Measurements from ENCODE around the gene ISCA2. TPM values are rescaled to one million over a fixed set of nuclear protein-coding genes. Genes with fewer than 3 reads are reported as not detected.

Gene ISCA2
- total and polyA plus RNA-seq, 3 experiments from 2014 or later = 26.7 to 77.8 (median 28.6) TPM

- no peak for DNase-seq
- Mint-ChIP-seq H3K27me3 (peaks cover 19 to 25% of the 10 kb centered on the region in 2 donors), H3K4me1 (peaks cover 9 to 12% (median 11%) of the 10 kb centered on the region in 3 donors), H3K4me3 (no peak overlapping the region), H3K9me3 (no peaks in the 10 kb centered on the region), H3K36me3 (peaks cover 0 to 3% (median 0%) of the 10 kb centered on the region in 3 donors), H3K27ac (peak overlapping the region in 1 of 8 donors; percentile 47)
- CTCF ChIA-PET = interaction anchor here (1.2 kb wide), 1 partner anchor 13 kb away, joined by 3 read pairs; no protein-coding TSS in a partner anchor
- peaks cover 2% of the 10 kb centered on the region for H3K27me3 ChIP-seq (ENCODE audit: insufficient read depth, low read length, poor library complexity, severe bottlenecking)
- no peaks in the 10 kb centered on the region for H3K36me3 ChIP-seq (ENCODE audit: insufficient read depth, low read length)
- H3K9me3 ChIP-seq (ENCODE audit: low read length) = no peaks in the 10 kb centered on the region
- no peaks in the 10 kb centered on the region for H3K4me1 ChIP-seq (ENCODE audit: insufficient read depth, low read length)
- POLR2A ChIA-PET = interaction anchor here (0.6 kb wide), 1 partner anchor 142 kb away, joined by 3 read pairs; no protein-coding TSS in a partner anchor
- no peak overlapping the region for H3K27ac ChIP-seq (ENCODE audit: low read depth, low read length)
- no peak overlapping the region for H3K4me3 ChIP-seq (ENCODE audit: low read length)
These were observed 18.6 kb downstream of the ISCA2 start for GRCh38 chr14:74511966-74512830.

- DNase-seq = no peak
- no peak overlapping the region for H3K27ac ChIP-seq (ENCODE audit: low read depth, low read length)
- ChIA-PET POLR2A (no interaction called here), CTCF (no interaction called here)
- H3K27ac Mint-ChIP-seq = no peak overlapping the region
- H3K36me3 Mint-ChIP-seq = peaks cover 0 to 1% (median 0%) of the 10 kb centered on the region in 3 donors
- peak overlapping the region in 2 of 7 donors; percentile 29 to 39 for H3K4me3 Mint-ChIP-seq
- no peaks in the 10 kb centered on the region for H3K9me3 Mint-ChIP-seq
- no peaks in the 10 kb centered on the region for H3K4me1 ChIP-seq (ENCODE audit: insufficient read depth, low read length)
- peaks cover 17 to 27% of the 10 kb centered on the region in 2 donors for H3K27me3 Mint-ChIP-seq
- H3K4me3 ChIP-seq (ENCODE audit: low read length) = no peak overlapping the region
- H3K4me1 Mint-ChIP-seq = peaks cover 9 to 11% (median 10%) of the 10 kb centered on the region in 3 donors
- no peaks in the 10 kb centered on the region for H3K36me3 ChIP-seq (ENCODE audit: insufficient read depth, low read length)
- H3K27me3 ChIP-seq (ENCODE audit: insufficient read depth, low read length, poor library complexity, severe bottlenecking) = peaks cover 2% of the 10 kb centered on the region
- no peaks in the 10 kb centered on the region for H3K9me3 ChIP-seq (ENCODE audit: low read length)
These were observed 20.9 kb downstream of the ISCA2 start for GRCh38 chr14:74514471-74514941.

- peaks cover 0 to 1% (median 0%) of the 10 kb centered on the region in 3 donors for H3K36me3 Mint-ChIP-seq
- H3K4me3 ChIP-seq (ENCODE audit: low read length) = no peak overlapping the region
- H3K4me1 ChIP-seq (ENCODE audit: insufficient read depth, low read length) = no peaks in the 10 kb centered on the region
- peaks cover 2% of the 10 kb centered on the region for H3K27me3 ChIP-seq (ENCODE audit: insufficient read depth, low read length, poor library complexity, severe bottlenecking)
- no peak overlapping the region for H3K4me3 Mint-ChIP-seq
- H3K4me1 Mint-ChIP-seq = peaks cover 9 to 11% (median 10%) of the 10 kb centered on the region in 3 donors
- no peak for DNase-seq
- no peaks in the 10 kb centered on the region for H3K9me3 Mint-ChIP-seq
- no peaks in the 10 kb centered on the region for H3K36me3 ChIP-seq (ENCODE audit: insufficient read depth, low read length)
- CTCF ChIA-PET = no interaction called here
- no peaks in the 10 kb centered on the region for H3K9me3 ChIP-seq (ENCODE audit: low read length)
- H3K27ac ChIP-seq (ENCODE audit: low read depth, low read length) = no peak overlapping the region
- POLR2A ChIA-PET = no interaction called here
- H3K27me3 Mint-ChIP-seq = peaks cover 17 to 19% of the 10 kb centered on the region in 2 donors
- H3K27ac Mint-ChIP-seq = no peak overlapping the region
These were observed 22.4 kb downstream of the ISCA2 start for GRCh38 chr14:74515891-74516412.

- H3K9me3 ChIP-seq (ENCODE audit: low read length) = no peaks in the 10 kb centered on the region
- peaks cover 13 to 15% of the 10 kb centered on the region in 2 donors for H3K27me3 Mint-ChIP-seq
- no peak overlapping the region for H3K27ac ChIP-seq (ENCODE audit: low read depth, low read length)
- H3K4me3 Mint-ChIP-seq = no peak overlapping the region
- H3K4me3 ChIP-seq (ENCODE audit: low read length) = no peak overlapping the region
- peaks cover 9 to 11% (median 10%) of the 10 kb centered on the region in 3 donors for H3K4me1 Mint-ChIP-seq
- ChIA-PET CTCF (no interaction called here), POLR2A (no interaction called here)
- peaks cover 0 to 1% (median 0%) of the 10 kb centered on the region in 3 donors for H3K36me3 Mint-ChIP-seq
- no peaks in the 10 kb centered on the region for H3K9me3 Mint-ChIP-seq
- no peak for DNase-seq
- no peaks in the 10 kb centered on the region for H3K4me1 ChIP-seq (ENCODE audit: insufficient read depth, low read length)
- no peak overlapping the region for H3K27ac Mint-ChIP-seq
- H3K27me3 ChIP-seq (ENCODE audit: insufficient read depth, low read length, poor library complexity, severe bottlenecking) = peaks cover 2% of the 10 kb centered on the region
- H3K36me3 ChIP-seq (ENCODE audit: insufficient read depth, low read length) = no peaks in the 10 kb centered on the region
These were observed 23.0 kb downstream of the ISCA2 start for GRCh38 chr14:74516451-74517160.

- POLR2A ChIA-PET = no interaction called here
- Histone ChIP-seq H3K27ac (ENCODE audit: low read depth, low read length) (no peak overlapping the region), H3K4me3 (ENCODE audit: low read length) (no peak overlapping the region), H3K9me3 (ENCODE audit: low read length) (no peaks in the 10 kb centered on the region), H3K36me3 (ENCODE audit: insufficient read depth, low read length) (no peaks in the 10 kb centered on the region), H3K4me1 (ENCODE audit: insufficient read depth, low read length) (no peaks in the 10 kb centered on the region), H3K27me3 (ENCODE audit: insufficient read depth, low read length, poor library complexity, severe bottlenecking) (peaks cover 1% of the 10 kb centered on the region)
- Mint-ChIP-seq H3K27me3 (peaks cover 12 to 14% of the 10 kb centered on the region in 2 donors), H3K4me1 (peaks cover 9 to 11% (median 10%) of the 10 kb centered on the region in 3 donors), H3K4me3 (no peak overlapping the region), H3K27ac (no peak overlapping the region), H3K9me3 (no peaks in the 10 kb centered on the region), H3K36me3 (peaks cover 0 to 1% (median 0%) of the 10 kb centered on the region in 3 donors)
- DNase-seq = no peak
- CTCF ChIA-PET = no interaction called here
These were observed 24.2 kb downstream of the ISCA2 start for GRCh38 chr14:74517731-74518130.

- Mint-ChIP-seq H3K4me1 (peaks cover 9 to 11% (median 10%) of the 10 kb centered on the region in 3 donors), H3K9me3 (no peaks in the 10 kb centered on the region), H3K27ac (no peak overlapping the region), H3K36me3 (peaks cover 0 to 1% (median 0%) of the 10 kb centered on the region in 3 donors), H3K27me3 (peaks cover 10 to 12% of the 10 kb centered on the region in 2 donors), H3K4me3 (no peak overlapping the region)
- H3K4me1 ChIP-seq (ENCODE audit: insufficient read depth, low read length) = no peaks in the 10 kb centered on the region
- no peak overlapping the region for H3K27ac ChIP-seq (ENCODE audit: low read depth, low read length)
- CTCF ChIA-PET = interaction anchor here (1.0 kb wide), 1 partner anchor 54 kb away, joined by 3 read pairs; no protein-coding TSS in a partner anchor
- DNase-seq = no peak
- H3K27me3 ChIP-seq (ENCODE audit: insufficient read depth, low read length, poor library complexity, severe bottlenecking) = no peaks in the 10 kb centered on the region
- H3K9me3 ChIP-seq (ENCODE audit: low read length) = no peaks in the 10 kb centered on the region
- POLR2A ChIA-PET = no interaction called here
- H3K4me3 ChIP-seq (ENCODE audit: low read length) = no peak overlapping the region
- no peaks in the 10 kb centered on the region for H3K36me3 ChIP-seq (ENCODE audit: insufficient read depth, low read length)
These were observed 24.7 kb downstream of the ISCA2 start for GRCh38 chr14:74518221-74518620.

GRCh38 chr14:74519316-74520074 lies 25.9 kb downstream of the ISCA2 start:
- no peaks in the 10 kb centered on the region for H3K27me3 ChIP-seq (ENCODE audit: insufficient read depth, low read length, poor library complexity, severe bottlenecking)
- peaks cover 4 to 5% (median 5%) of the 10 kb centered on the region in 3 donors for H3K4me1 Mint-ChIP-seq
- ChIA-PET POLR2A (no interaction called here), CTCF (interaction anchor here (1.0 kb wide), 1 partner anchor 53 kb away, joined by 3 read pairs; no protein-coding TSS in a partner anchor)
- H3K4me1 ChIP-seq (ENCODE audit: insufficient read depth, low read length) = no peaks in the 10 kb centered on the region
- peaks cover 10 to 14% of the 10 kb centered on the region in 2 donors for H3K27me3 Mint-ChIP-seq
- no peak overlapping the region for H3K4me3 ChIP-seq (ENCODE audit: low read length)
- no peaks in the 10 kb centered on the region for H3K9me3 Mint-ChIP-seq
- DNase-seq = no peak
- no peaks in the 10 kb centered on the region for H3K9me3 ChIP-seq (ENCODE audit: low read length)
- no peak overlapping the region for H3K27ac Mint-ChIP-seq
- no peaks in the 10 kb centered on the region for H3K36me3 ChIP-seq (ENCODE audit: insufficient read depth, low read length)
- peaks cover 0 to 1% (median 0%) of the 10 kb centered on the region in 3 donors for H3K36me3 Mint-ChIP-seq
- H3K27ac ChIP-seq (ENCODE audit: low read depth, low read length) = no peak overlapping the region
- no peak overlapping the region for H3K4me3 Mint-ChIP-seq

Data from CD8-positive, alpha-beta memory T cell (primary cell).